HepG2 (cell line): ENCODE results near the gene TUBG2. TPM values are rescaled to one million over a fixed set of nuclear protein-coding genes. Genes with fewer than 3 reads are reported as not detected.

Source experiments
- CBX2 ChIP-seq, 2 experiments: fragments of 200-600 bp in 1 of 2; sonication (generic); formaldehyde crosslinking in 1 of 2; IDR thresholded peaks; 2 replicates each; pipeline versions ENCODE4 v1.7.0 to v1.8.1; 2018 to 2022; ENCODE audit warnings: low read depth in 2 of 2, low read length in 1 of 2, mild to moderate bottlenecking in 1 of 2, missing genetic modification reagents in 1 of 2
- HINFP ChIP-seq: sonication (generic); formaldehyde crosslinking; IDR thresholded peaks from 2 replicates; pipeline ENCODE4 v1.4.0; 2020; ENCODE audit warnings: low read depth, mild to moderate bottlenecking, missing genetic modification reagents
- MYC ChIP-seq: sonication (generic); formaldehyde crosslinking; IDR thresholded peaks from 2 replicates; pipeline ENCODE4 v1.9.0; 2021; ENCODE audit warnings: missing genetic modification reagents, borderline replicate concordance
- NRL ChIP-seq: sonication (generic); formaldehyde crosslinking; IDR thresholded peaks from 2 replicates; pipeline ENCODE4 v1.5.0; 2020; ENCODE audit warnings: missing genetic modification reagents, mild to moderate bottlenecking, moderate library complexity, borderline replicate concordance
- PRDM4 ChIP-seq: sonication (generic); formaldehyde crosslinking; IDR thresholded peaks from 2 replicates; pipeline ENCODE4 v1.9.0; 2021; ENCODE audit warnings: missing genetic modification reagents, borderline replicate concordance
- STAT6 ChIP-seq: sonication (generic); formaldehyde crosslinking; IDR thresholded peaks from 2 replicates; pipeline ENCODE4 v1.4.0; 2020; ENCODE audit warnings: missing genetic modification reagents, mild to moderate bottlenecking, borderline replicate concordance
- ZNF12 ChIP-seq: sonication (generic); formaldehyde crosslinking; IDR thresholded peaks from 2 replicates; pipeline ENCODE4 v1.5.0; 2020; ENCODE audit warnings: missing genetic modification reagents
- ZNF232 ChIP-seq: sonication (generic); formaldehyde crosslinking; IDR thresholded peaks from 2 replicates; pipeline ENCODE4 v1.4.0; 2020; ENCODE audit warnings: missing genetic modification reagents, borderline replicate concordance
- ZNF609 ChIP-seq: sonication (generic); formaldehyde crosslinking; IDR thresholded peaks from 2 replicates; pipeline ENCODE4 v1.4.0; 2020; ENCODE audit warnings: mild to moderate bottlenecking, missing genetic modification reagents, borderline replicate concordance
- ZNF782 ChIP-seq: sonication (generic); formaldehyde crosslinking; IDR thresholded peaks from 2 replicates; pipeline ENCODE4 v1.4.0; 2020; ENCODE audit warnings: missing genetic modification reagents, mild to moderate bottlenecking, borderline replicate concordance
- ZNF850 ChIP-seq: sonication (generic); formaldehyde crosslinking; conservative IDR thresholded peaks from 2 replicates; pipeline ENCODE4 v1.9.0; 2021; ENCODE audit warnings: mild to moderate bottlenecking, missing genetic modification reagents
- polyA plus RNA-seq, 8 experiments: library from polyadenylated mRNA; depleted of rRNA in 3 of 8; stranded (reverse) in 7 of 8; unstranded in 1 of 8; fragments of >200 nt; fragmentation: Illumina TruSeq in 4 of 8; extraction: Trizol in 4 of 8; gene quantifications; 2 replicates each; pipeline versions ENCODE4 v1.2.1 to v1.2.3, GENCODE V29; 2011 to 2016; ENCODE audit warnings: low read depth in 4 of 8, missing spikeins in 1 of 8, mixed read lengths in 1 of 8; ENCODE audit not compliant: insufficient read depth in 1 of 8
- total RNA-seq, 5 experiments: library from RNA; depleted of rRNA; stranded (reverse); fragments of >200 nt; fragmentation: Illumina TruSeq; extraction: Trizol; gene quantifications; 2 replicates each; pipeline ENCODE4 v1.2.3, GENCODE V29; 2016; ENCODE audit warnings: low read depth in 1 of 5
- TF ChIP-seq, protein P1 (sequence below): sonication (generic); formaldehyde crosslinking; IDR thresholded peaks from 2 replicates; pipeline ENCODE4 v1.5.1; 2020; ENCODE audit warnings: missing genetic modification reagents, mild to moderate bottlenecking, borderline replicate concordance
- TF ChIP-seq, protein P2 (sequence below): IDR thresholded peaks from 2 replicates; pipeline ENCODE4 v1.6.1; 2016; ENCODE audit warnings: mild to moderate bottlenecking, missing biosample characterization, missing genetic modification reagents

The TUBG2 gene
- total and polyA plus RNA-seq, 2 of the 13 experiments (the other 11 are each of a cell fraction or from before 2014, with no cell fraction given): 16.0 to 42.3 TPM

GRCh38 chr17:42618442-42619150 lies 40.5 kb upstream of the TUBG2 start (continued):
- TF ChIP-seq PRDM4 (CRISPR knock-in tag) (0 out of 2 replicates have a peak, but pooled peaks have one; percentile 29), ZNF782 (CRISPR knock-in tag) (no peak), STAT6 (CRISPR knock-in tag) (no peak), ZNF850 (CRISPR knock-in tag) (no peak), ZNF232 (CRISPR knock-in tag) (no peak), CBX2 (IDR thresholded peaks at IDR 0.05; ENCODE audit: low read depth, low read length) (no peak), CBX2 (CRISPR knock-in tag; IDR thresholded peaks at IDR 0.05; ENCODE audit: low read depth) (no peak), ZNF12 (CRISPR knock-in tag) (peak; percentile 63), HINFP (no peak), NRL (no peak; the same call in 1 of the 2 replicates), MYC (CRISPR knock-in tag) (peak; percentile 61; the same call in 1 of the 2 replicates), ZNF609 (CRISPR knock-in tag) (0 out of 2 replicates have a peak, but pooled peaks have one; percentile 47)
- TF ChIP-seq, protein P1, sequence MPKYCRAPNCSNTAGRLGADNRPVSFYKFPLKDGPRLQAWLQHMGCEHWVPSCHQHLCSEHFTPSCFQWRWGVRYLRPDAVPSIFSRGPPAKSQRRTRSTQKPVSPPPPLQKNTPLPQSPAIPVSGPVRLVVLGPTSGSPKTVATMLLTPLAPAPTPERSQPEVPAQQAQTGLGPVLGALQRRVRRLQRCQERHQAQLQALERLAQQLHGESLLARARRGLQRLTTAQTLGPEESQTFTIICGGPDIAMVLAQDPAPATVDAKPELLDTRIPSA (CRISPR knock-in tag): no peak
- TF ChIP-seq, protein P2, sequence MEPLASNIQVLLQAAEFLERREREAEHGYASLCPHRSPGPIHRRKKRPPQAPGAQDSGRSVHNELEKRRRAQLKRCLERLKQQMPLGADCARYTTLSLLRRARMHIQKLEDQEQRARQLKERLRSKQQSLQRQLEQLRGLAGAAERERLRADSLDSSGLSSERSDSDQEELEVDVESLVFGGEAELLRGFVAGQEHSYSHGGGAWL (CRISPR knock-in tag): 0 out of 2 replicates have a peak, but pooled peaks have one; percentile 22
